ENCODE data around the gene XPO1.
"Not testable (repeated sequence)": the region's sequence is repeated elsewhere in the genome, so short reads cannot be mapped to it uniquely, and the experiment has no call there.

Gene XPO1

GRCh38 chr2:61538200-61538919, at the start of gene XPO1:
XPO1 (minus strand) TSS chr2:61538356; CDS start chr2:61533897, 4,459 bp downstream.
- peak; percentile 100 for DNase-seq

GRCh38 chr2:61586928-61587327, 48.8 kb upstream of the XPO1 start:
- not testable (repeated sequence) for DNase-seq

GRCh38 chr2:61585383-61585782, 47.2 kb upstream of the XPO1 start:
- no peak for DNase-seq

GRCh38 chr2:61584368-61584767, 46.2 kb upstream of the XPO1 start:
- DNase-seq = not testable (repeated sequence)

GRCh38 chr2:61582165-61582564, 44.0 kb upstream of the XPO1 start:
- no peak for DNase-seq

GRCh38 chr2:61581716-61582115, 43.6 kb upstream of the XPO1 start:
- no peak for DNase-seq

GRCh38 chr2:61575447-61575859, 37.3 kb upstream of the XPO1 start:
- no peak for DNase-seq

GRCh38 chr2:61566566-61566965, 28.4 kb upstream of the XPO1 start:
- no peak for DNase-seq

- no peak for DNase-seq
Observed at GRCh38 chr2:61562615-61563014, 24.5 kb upstream of the XPO1 start.

- no peak for DNase-seq
Observed at GRCh38 chr2:61558160-61558559, 20.0 kb upstream of the XPO1 start.

- no peak for DNase-seq
Observed at GRCh38 chr2:61557381-61557780, 19.2 kb upstream of the XPO1 start.

- no peak for DNase-seq
Observed at GRCh38 chr2:61554604-61555003, 16.4 kb upstream of the XPO1 start.

GRCh38 chr2:61550375-61551209, 12.4 kb upstream of the XPO1 start:
- no peak for DNase-seq

GRCh38 chr2:61549546-61549945, 11.4 kb upstream of the XPO1 start:
- DNase-seq = no peak

- DNase-seq = no peak
Observed at GRCh38 chr2:61543062-61543461, 4.9 kb upstream of the XPO1 start.

GRCh38 chr2:61540167-61540566, 2.0 kb upstream of the XPO1 start:
- DNase-seq = not testable (repeated sequence)

- peak; percentile 70 to 91 (median 84) for DNase-seq
Observed at GRCh38 chr2:61538920-61539520, 864 bp upstream of the XPO1 start.

GRCh38 chr2:61537950-61538199, 281 bp downstream of the XPO1 start:
- DNase-seq = no peak

- peak; percentile 53 to 80 (median 76) for DNase-seq
Observed at GRCh38 chr2:61537277-61537949, 743 bp downstream of the XPO1 start.

GRCh38 chr2:61536572-61537276, 1.4 kb downstream of the XPO1 start:
- DNase-seq = peak; percentile 85 to 94 (median 87)

GRCh38 chr2:61536180-61536571, 2.0 kb downstream of the XPO1 start:
- no peak for DNase-seq

GRCh38 chr2:61535449-61535848, 2.7 kb downstream of the XPO1 start:
- DNase-seq = no peak

GRCh38 chr2:61534926-61535325, 3.2 kb downstream of the XPO1 start:
- DNase-seq = no peak

Data from NCI-H1417 (cell line).